Liver (tissue), 9 donors: Measurements from ENCODE around the gene EN2. TPM values are rescaled to one million over a fixed set of nuclear protein-coding genes. Genes with fewer than 3 reads are reported as not detected.

Experiments
- DNase-seq: peaks from one replicate; pipeline ENCODE4 v3.0.0-alpha.2; 2017; ENCODE audit warnings: low spot score
- H3K27ac ChIP-seq, 2 donors: one replicate each; pipeline ENCODE4 v1.7.0; 2013; ENCODE audit warnings: inconsistent platforms in 2 of 2, low read length in 2 of 2, control low read depth in 1 of 2, low read depth in 1 of 2, mild to moderate bottlenecking in 1 of 2
- H3K27me3 ChIP-seq, 4 donors: one replicate each; pipeline versions ENCODE4 v1.6.1 to v1.7.0; 2013; ENCODE audit warnings: low read length in 3 of 4, inconsistent platforms in 1 of 4, mild to moderate bottlenecking in 1 of 4, moderate library complexity in 1 of 4; ENCODE audit not compliant: control insufficient read depth in 4 of 4, insufficient read depth in 4 of 4
- H3K36me3 ChIP-seq, 4 donors: one replicate each; pipeline versions ENCODE4 v1.6.1 to v1.7.0; 2013; ENCODE audit warnings: low read length in 3 of 4, mild to moderate bottlenecking in 3 of 4, low read depth in 1 of 4, moderate library complexity in 1 of 4; ENCODE audit not compliant: control insufficient read depth in 4 of 4, insufficient read depth in 3 of 4
- H3K4me1 ChIP-seq, 4 donors: one replicate each; pipeline versions ENCODE4 v1.6.1 to v1.7.0; 2013; ENCODE audit warnings: low read length in 3 of 4, mild to moderate bottlenecking in 3 of 4, moderate library complexity in 1 of 4; ENCODE audit not compliant: control insufficient read depth in 4 of 4, insufficient read depth in 4 of 4
- H3K4me3 ChIP-seq, 3 donors: one replicate each; pipeline versions ENCODE4 v1.6.1 to v1.7.0; 2013; ENCODE audit warnings: low read length in 3 of 3, control low read depth in 1 of 3, low read depth in 1 of 3, mild to moderate bottlenecking in 1 of 3
- H3K9ac ChIP-seq, 2 donors: one replicate each; pipeline ENCODE4 v1.7.0; 2013; ENCODE audit warnings: low read length in 2 of 2, mild to moderate bottlenecking in 2 of 2, moderate library complexity in 2 of 2, control low read depth in 1 of 2, low read depth in 1 of 2
- H3K9me3 ChIP-seq, 4 donors: one replicate each; pipeline versions ENCODE4 v1.6.1 to v1.7.0; 2013; ENCODE audit warnings: low read length in 3 of 4; ENCODE audit not compliant: control insufficient read depth in 4 of 4
- CTCF ChIP-seq: fragments of 150-350 bp; IDR thresholded peaks from 2 replicates; pipeline ENCODE4 v1.5.1; 2017; ENCODE audit warnings: improper control_type of control experiment, low read depth, low read length; ENCODE audit not compliant: missing input control
- FOXA1 ChIP-seq: IDR thresholded peaks from 2 replicates; pipeline ENCODE4 v1.6.1; 2016; ENCODE audit warnings: antibody characterized with exemption
- FOXA2 ChIP-seq: IDR thresholded peaks from 2 replicates; pipeline ENCODE4 v1.6.1; 2016; ENCODE audit warnings: antibody characterized with exemption
- GABPA ChIP-seq, 2 donors: IDR thresholded peaks in 1 of 2; conservative IDR thresholded peaks in 1 of 2; 2 replicates each; pipeline ENCODE4 v1.6.1; 2016; ENCODE audit warnings: antibody characterized with exemption in 2 of 2, mild to moderate bottlenecking in 1 of 2, moderate library complexity in 1 of 2
- NR2F2 ChIP-seq: IDR thresholded peaks from 2 replicates; pipeline ENCODE4 v1.6.1; 2016; ENCODE audit warnings: antibody characterized with exemption
- REST ChIP-seq: IDR thresholded peaks from 2 replicates; pipeline ENCODE4 v1.6.1; 2016; ENCODE audit warnings: antibody characterized with exemption, mild to moderate bottlenecking
- SP1 ChIP-seq: IDR thresholded peaks from 2 replicates; pipeline ENCODE4 v1.6.1; 2018; ENCODE audit warnings: antibody characterized with exemption, mild to moderate bottlenecking
- TAF1 ChIP-seq: conservative IDR thresholded peaks from 2 replicates; pipeline ENCODE4 v1.6.1; 2016; ENCODE audit warnings: antibody characterized with exemption, mild to moderate bottlenecking
- WGBS: extraction: QIAGEN DNeasy Blood & Tissue Kit; methylation state at CpG from one replicate; pipeline ENCODE4 v1.1.7; 2013; 5-methylcytosine and 5-hydroxymethylcytosine counted together
- polyA plus RNA-seq, 2 donors: library from polyadenylated mRNA; stranded (reverse) in 1 of 2; unstranded in 1 of 2; fragments of 200-250 nt in 1 of 2; fragments of >200 nt in 1 of 2; fragmentation: Nextera tagmentation in 1 of 2; extraction: Ambion mirVana in 1 of 2; gene quantifications; one replicate each; pipeline versions ENCODE4 v1.2.1 to v1.2.3, GENCODE V29; 2013 to 2015
- total RNA-seq, 2 donors: library from RNA; depleted of rRNA; stranded (reverse); fragments of >200 nt; gene quantifications; one replicate each; pipeline ENCODE4 v1.2.3, GENCODE V29; 2014
- donor health status: healthy.
- donor health status: healthy.
- donor health status: healthy.
- donor health status: healthy.
- donor health status: healthy.

The EN2 gene
- total and polyA plus RNA-seq, 4 donors: under 0.01 TPM; not detected in 3

- 86% methylated on average over 15 of the region's 15 CpGs for WGBS
- TF ChIP-seq CTCF (no peak), GABPA (IDR thresholded peaks at IDR 0.05 in 1 of 2, conservative IDR thresholded peaks at IDR 0.05 in 1 of 2) (no peak), TAF1 (no peak), NR2F2 (no peak)
- Histone ChIP-seq H3K36me3 (no peaks in the 10 kb centered on the region), H3K4me1 (peaks cover 0 to 7% (median 0%) of the 10 kb centered on the region in 4 donors), H3K27me3 (peaks cover 0 to 7% (median under 1%) of the 10 kb centered on the region in 4 donors), H3K27ac (no peak overlapping the region), H3K9ac (no peak overlapping the region), H3K4me3 (no peak overlapping the region), H3K9me3 (no peaks in the 10 kb centered on the region)
- no peak for DNase-seq
Measured at GRCh38 chr7:155409980-155410379, 47.9 kb upstream of the EN2 start.

GRCh38 chr7:155410431-155410830 lies 47.5 kb upstream of the EN2 start:
- H3K27me3 ChIP-seq: peaks cover 0 to 7% (median under 1%) of the 10 kb centered on the region in 4 donors
- WGBS: 78% methylated on average over 6 of the region's 6 CpGs
- DNase-seq: no peak

More at GRCh38 chr7:155410431-155410830, 47.5 kb upstream of the EN2 start:
- Histone ChIP-seq H3K9me3 (no peaks in the 10 kb centered on the region), H3K36me3 (no peaks in the 10 kb centered on the region), H3K4me1 (peaks cover 0 to 7% (median 0%) of the 10 kb centered on the region in 4 donors), H3K27ac (no peak overlapping the region), H3K9ac (no peak overlapping the region), H3K4me3 (no peak overlapping the region)
- TF ChIP-seq FOXA2 (no peak), SP1 (no peak), GABPA (IDR thresholded peaks at IDR 0.05 in 1 of 2, conservative IDR thresholded peaks at IDR 0.05 in 1 of 2) (no peak), FOXA1 (no peak), REST (no peak)
